K562 (cell line): Measurements from ENCODE around the gene SUFU. TPM values are rescaled to one million over a fixed set of nuclear protein-coding genes. Genes with fewer than 3 reads are reported as not detected.

Experiments
- CREBBP ChIP-seq: IDR thresholded peaks from one replicate; pipeline ENCODE4 v1.6.1; 2012; ENCODE audit warnings: low read depth, mild to moderate bottlenecking, control low read depth, inconsistent platforms, low read length
- EHMT2 ChIP-seq: fragments of 450-650 bp; IDR thresholded peaks from 2 replicates; pipeline ENCODE4 v1.6.1; 2018; ENCODE audit warnings: antibody characterized with exemption
- GMEB1 ChIP-seq: fragments of 250-450 bp; sonication (Bioruptor Pico); IDR thresholded peaks from 2 replicates; pipeline ENCODE4 v1.4.0; 2020; ENCODE audit warnings: mild to moderate bottlenecking
- HNRNPK ChIP-seq: fragments of 200-400 bp; formaldehyde crosslinking; IDR thresholded peaks from one replicate; pipeline ENCODE4 v1.6.1; 2018; ENCODE audit warnings: mild to moderate bottlenecking, low read depth, low read length; ENCODE audit not compliant: poor library complexity, severe bottlenecking
- HNRNPLL ChIP-seq: fragments of 200-400 bp; formaldehyde crosslinking; IDR thresholded peaks from 2 replicates; pipeline ENCODE4 v1.6.1; 2017; ENCODE audit warnings: low read length, low read depth, mild to moderate bottlenecking; ENCODE audit not compliant: poor library complexity, severe bottlenecking
- MTA1 ChIP-seq: fragments of 450-650 bp; IDR thresholded peaks from 2 replicates; pipeline ENCODE4 v1.6.1; 2017; ENCODE audit warnings: borderline replicate concordance
- MXD1 ChIP-seq: fragments of 250-450 bp; sonication (Bioruptor Pico); IDR thresholded peaks from 2 replicates; pipeline ENCODE4 v1.8.0; 2021; ENCODE audit warnings: borderline replicate concordance, mild to moderate bottlenecking, moderate library complexity; ENCODE audit not compliant: poor library complexity, severe bottlenecking
- PHF8 ChIP-seq: fragments of 200-600 bp; sonication (generic); IDR thresholded peaks from 2 replicates; pipeline ENCODE4 v1.6.1; 2012; ENCODE audit warnings: mixed run types, mild to moderate bottlenecking, inconsistent platforms, low read length, moderate library complexity, borderline replicate concordance
- SAP30 ChIP-seq: fragments of 200-600 bp; sonication (generic); IDR thresholded peaks from 2 replicates; pipeline ENCODE4 v1.6.1; 2012; ENCODE audit warnings: borderline replicate concordance, low read depth, mild to moderate bottlenecking, moderate library complexity, low read length, control low read depth, inconsistent platforms; ENCODE audit not compliant: insufficient read depth, poor library complexity, severe bottlenecking
- SFPQ ChIP-seq: fragments of 200-400 bp; formaldehyde crosslinking; IDR thresholded peaks from 2 replicates; pipeline ENCODE4 v1.6.1; 2017; ENCODE audit warnings: mild to moderate bottlenecking, low read depth, low read length, moderate library complexity
- ZNF212 ChIP-seq: fragments of 450-650 bp; formaldehyde crosslinking; IDR thresholded peaks from 2 replicates; pipeline ENCODE4 v1.4.0; 2020; ENCODE audit warnings: mild to moderate bottlenecking
- ZNF217 ChIP-seq: sonication (generic); formaldehyde crosslinking; IDR thresholded peaks from 2 replicates; pipeline ENCODE4 v1.8.0; 2022; ENCODE audit warnings: mild to moderate bottlenecking, missing genetic modification reagents
- ZNF785 ChIP-seq: fragments of 250-450 bp; sonication (Bioruptor Pico); IDR thresholded peaks from 2 replicates; pipeline ENCODE4 v1.4.0; 2020; ENCODE audit warnings: mild to moderate bottlenecking
- polyA plus RNA-seq, 8 experiments: library from polyadenylated mRNA; depleted of rRNA in 4 of 8; stranded (reverse) in 5 of 8; unstranded in 3 of 8; fragments of >200 nt; fragmentation: Nextera tagmentation in 2 of 8; fragmentation: Illumina TruSeq in 1 of 8; extraction: Ambion mirVana in 2 of 8; extraction: Trizol in 1 of 8; gene quantifications; 2 replicates each; pipeline versions ENCODE4 v1.2.1 to v1.2.3, GENCODE V29; 2011 to 2014; ENCODE audit warnings: inconsistent platforms in 1 of 8, missing spikeins in 1 of 8
- total RNA-seq, 7 experiments: library from RNA; depleted of rRNA in 6 of 7; stranded (reverse); fragments of >200 nt in 6 of 7; fragmentation: Illumina TruSeq in 2 of 7; extraction: Trizol in 2 of 7; gene quantifications; 2 replicates each; pipeline versions ENCODE4 v1.2.1 to v1.2.3, GENCODE V29; 2011 to 2021; ENCODE audit warnings: low replicate concordance in 1 of 7
- TF ChIP-seq, protein P1 (sequence below): sonication (generic); formaldehyde crosslinking; IDR thresholded peaks from 2 replicates; pipeline ENCODE4 v1.5.0; 2020; ENCODE audit warnings: missing genetic modification reagents

Gene SUFU
- total and polyA plus RNA-seq, 9 of the 15 experiments (the other 6 are each of a cell fraction or from before 2014, with no cell fraction given), result 0.59 to 6.3 (median 0.82) TPM

- TF ChIP-seq GMEB1 (no peak), SAP30 (no peak), EHMT2 (no peak), PHF8 (no peak), MXD1 (CRISPR knock-in tag) (no peak), CREBBP (no peak), ZNF217 (CRISPR knock-in tag) (no peak), ZNF212 (CRISPR knock-in tag) (no peak), ZNF785 (CRISPR knock-in tag) (no peak), HNRNPK (no peak), MTA1 (no peak), HNRNPLL (no peak), SFPQ (no peak)
- TF ChIP-seq, protein P1, sequence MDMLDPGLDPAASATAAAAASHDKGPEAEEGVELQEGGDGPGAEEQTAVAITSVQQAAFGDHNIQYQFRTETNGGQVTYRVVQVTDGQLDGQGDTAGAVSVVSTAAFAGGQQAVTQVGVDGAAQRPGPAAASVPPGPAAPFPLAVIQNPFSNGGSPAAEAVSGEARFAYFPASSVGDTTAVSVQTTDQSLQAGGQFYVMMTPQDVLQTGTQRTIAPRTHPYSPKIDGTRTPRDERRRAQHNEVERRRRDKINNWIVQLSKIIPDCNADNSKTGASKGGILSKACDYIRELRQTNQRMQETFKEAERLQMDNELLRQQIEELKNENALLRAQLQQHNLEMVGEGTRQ (CRISPR knock-in tag), result no peak
Measured at GRCh38 chr10:102678068-102678400, 174.3 kb downstream of the SUFU start (continued).
